HG02981 (cell line): ENCODE measurements around the gene NBDY.
"Not testable (repeated sequence)": the region's sequence is repeated elsewhere in the genome, so short reads cannot be mapped to it uniquely, and the experiment has no call there.

Source experiments
- ATAC-seq: cut with Tn5 transposase; IDR thresholded peaks from one replicate; pipeline ENCODE4 v1.9.1; 2021; ENCODE audit warnings: mild to moderate bottlenecking, moderate library complexity; ENCODE audit not compliant: unreplicated experiment

NBDY gene

GRCh38 chrX:56798866-56799758 is 70.1 kb downstream of the NBDY start:
- no peak for ATAC-seq

- ATAC-seq, result no peak
Measured at GRCh38 chrX:56800307-56800706, 71.3 kb downstream of the NBDY start.

GRCh38 chrX:56800801-56801200 is 71.8 kb downstream of the NBDY start:
- ATAC-seq, result no peak

GRCh38 chrX:56802428-56802827 is 73.4 kb downstream of the NBDY start:
- ATAC-seq, result no peak

GRCh38 chrX:56802921-56803849 is 74.1 kb downstream of the NBDY start:
- no peak for ATAC-seq

GRCh38 chrX:56803850-56804681 is 75.0 kb downstream of the NBDY start:
- no peak for ATAC-seq

GRCh38 chrX:56804867-56805266 is 75.8 kb downstream of the NBDY start:
- no peak for ATAC-seq

- no peak for ATAC-seq
Measured at GRCh38 chrX:56805399-56805798, 76.4 kb downstream of the NBDY start.

- ATAC-seq, result not testable (repeated sequence)
Measured at GRCh38 chrX:56806176-56806575, 77.1 kb downstream of the NBDY start.

- no peak for ATAC-seq
Measured at GRCh38 chrX:56811599-56811998, 82.6 kb downstream of the NBDY start.

GRCh38 chrX:56812515-56813105 is 83.6 kb downstream of the NBDY start:
- peak; percentile 84 for ATAC-seq

GRCh38 chrX:56813318-56813837 is 84.3 kb downstream of the NBDY start:
- ATAC-seq, result peak; percentile 55

- ATAC-seq, result no peak
Measured at GRCh38 chrX:56817179-56817578, 88.1 kb downstream of the NBDY start.

GRCh38 chrX:56826020-56826419 is 97.0 kb downstream of the NBDY start:
- no peak for ATAC-seq

- no peak for ATAC-seq
Measured at GRCh38 chrX:56833626-56834025, 104.6 kb downstream of the NBDY start.

- no peak for ATAC-seq
Measured at GRCh38 chrX:56853436-56853835, 124.4 kb downstream of the NBDY start.

- ATAC-seq, result no peak
Measured at GRCh38 chrX:56857042-56857441, 128.0 kb downstream of the NBDY start.

GRCh38 chrX:56860888-56861287 is 131.8 kb downstream of the NBDY start:
- no peak for ATAC-seq
